Measurements from ENCODE around the gene EIF2B5. TPM values are rescaled to one million over a fixed set of nuclear protein-coding genes. Genes with fewer than 3 reads are reported as not detected.
"Not testable (repeated sequence)": the region's sequence is repeated elsewhere in the genome, so short reads cannot be mapped to it uniquely, and the experiment has no call there.

Gene EIF2B5
- polyA plus RNA-seq, 1 experiment = 32.9 TPM

- Histone ChIP-seq H3K36me3 (ENCODE audit: control insufficient read depth, insufficient read depth, low read length) (no peaks in the 10 kb centered on the region), H3K4me3 (ENCODE audit: low read depth, low read length) (no peak overlapping the region), H3K27me3 (ENCODE audit: control insufficient read depth, insufficient read depth, low read length) (peaks cover 2% of the 10 kb centered on the region; the same call in 1 of the 2 replicates)
- TF ChIP-seq CTCF (IDR thresholded peaks at IDR 0.05; ENCODE audit: insufficient read depth, low read depth, low read length) = no peak
- DNase-seq (ENCODE audit: low read depth) = no peak
- ChIA-PET CTCF (no interaction called here), POLR2A (no interaction called here)
Measured at GRCh38 chr3:184099806-184100686, 35.1 kb upstream of the EIF2B5 start.

GRCh38 chr3:184110316-184110725 lies 24.8 kb upstream of the EIF2B5 start:
- no peak for DNase-seq (ENCODE audit: low read depth)
- no peak for TF ChIP-seq CTCF (IDR thresholded peaks at IDR 0.05; ENCODE audit: insufficient read depth, low read depth, low read length)
- Histone ChIP-seq H3K36me3 (ENCODE audit: control insufficient read depth, insufficient read depth, low read length) (no peaks in the 10 kb centered on the region), H3K4me3 (ENCODE audit: low read depth, low read length) (no peak overlapping the region), H3K27me3 (ENCODE audit: control insufficient read depth, insufficient read depth, low read length) (peaks cover 2% of the 10 kb centered on the region; the same call in 1 of the 2 replicates)
- CTCF ChIA-PET = no interaction called here
- POLR2A ChIA-PET = no interaction called here

- no peaks in the 10 kb centered on the region for H3K36me3 ChIP-seq (ENCODE audit: control insufficient read depth, insufficient read depth, low read length)
- no peak for DNase-seq (ENCODE audit: low read depth)
- ChIA-PET POLR2A (no interaction called here), CTCF (interaction anchor here (0.6 kb wide), 1 partner anchor 369 kb away, joined by 3 read pairs; no protein-coding TSS in a partner anchor)
- no peak for TF ChIP-seq CTCF (IDR thresholded peaks at IDR 0.05; ENCODE audit: insufficient read depth, low read depth, low read length)
- peaks cover 4% of the 10 kb centered on the region for H3K27me3 ChIP-seq (ENCODE audit: control insufficient read depth, insufficient read depth, low read length)
- no peak overlapping the region for H3K4me3 ChIP-seq (ENCODE audit: low read depth, low read length)
Measured at GRCh38 chr3:184116017-184116416, 19.1 kb upstream of the EIF2B5 start.

GRCh38 chr3:184117636-184118035 lies 17.5 kb upstream of the EIF2B5 start:
- CTCF ChIA-PET = interaction anchor here (1.1 kb wide), 1 partner anchor 109 kb away, joined by 3 read pairs; no protein-coding TSS in a partner anchor
- POLR2A ChIA-PET = no interaction called here

GRCh38 chr3:184121031-184121430 lies 14.1 kb upstream of the EIF2B5 start:
- H3K4me3 ChIP-seq (ENCODE audit: low read depth, low read length); H3K27me3 ChIP-seq (ENCODE audit: control insufficient read depth, insufficient read depth, low read length); H3K36me3 ChIP-seq (ENCODE audit: control insufficient read depth, insufficient read depth, low read length); POLR2A ChIA-PET; DNase-seq (ENCODE audit: low read depth): not testable (repeated sequence)
- CTCF ChIA-PET = interaction anchor here (0.6 kb wide), 1 partner anchor 9 kb away, joined by 3 read pairs; no protein-coding TSS in a partner anchor

More at GRCh38 chr3:184117636-184118035, 17.5 kb upstream of the EIF2B5 start:
- TF ChIP-seq CTCF (IDR thresholded peaks at IDR 0.05; ENCODE audit: insufficient read depth, low read depth, low read length) = no peak
- H3K4me3 ChIP-seq (ENCODE audit: low read depth, low read length) = no peak overlapping the region
- H3K36me3 ChIP-seq (ENCODE audit: control insufficient read depth, insufficient read depth, low read length) = no peaks in the 10 kb centered on the region
- H3K27me3 ChIP-seq (ENCODE audit: control insufficient read depth, insufficient read depth, low read length) = peaks cover 4% of the 10 kb centered on the region
- DNase-seq (ENCODE audit: low read depth) = no peak
